Measurements from ENCODE around the gene PRAMEF1. TPM values are rescaled to one million over a fixed set of nuclear protein-coding genes. Genes with fewer than 3 reads are reported as not detected.
"Not testable (repeated sequence)": the region's sequence is repeated elsewhere in the genome, so short reads cannot be mapped to it uniquely, and the experiment has no call there.

The PRAMEF1 gene
- total RNA-seq, 2 donors from 2014 or later, result not detected

DNA sequence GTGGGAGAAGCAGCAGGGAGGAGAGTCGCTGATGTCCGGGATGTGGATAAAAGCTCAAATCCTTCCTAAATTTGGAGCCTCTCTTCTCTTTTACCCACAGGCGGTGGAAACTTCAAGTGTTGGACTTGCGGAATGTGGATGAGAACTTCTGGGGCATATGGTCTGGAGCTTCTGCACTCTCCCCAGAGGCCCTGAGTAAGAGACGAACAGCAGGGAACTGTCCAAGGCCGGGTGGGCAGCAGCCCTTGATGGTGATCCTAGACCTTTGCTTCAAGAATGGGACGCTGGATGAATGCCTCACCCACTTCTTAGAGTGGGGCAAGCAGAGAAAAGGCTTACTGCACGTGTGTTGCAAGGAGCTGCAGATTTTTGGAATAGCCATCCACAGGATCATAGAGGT lies 15.8 kb upstream of the PRAMEF1 start:
- TF ChIP-seq, protein P1, sequence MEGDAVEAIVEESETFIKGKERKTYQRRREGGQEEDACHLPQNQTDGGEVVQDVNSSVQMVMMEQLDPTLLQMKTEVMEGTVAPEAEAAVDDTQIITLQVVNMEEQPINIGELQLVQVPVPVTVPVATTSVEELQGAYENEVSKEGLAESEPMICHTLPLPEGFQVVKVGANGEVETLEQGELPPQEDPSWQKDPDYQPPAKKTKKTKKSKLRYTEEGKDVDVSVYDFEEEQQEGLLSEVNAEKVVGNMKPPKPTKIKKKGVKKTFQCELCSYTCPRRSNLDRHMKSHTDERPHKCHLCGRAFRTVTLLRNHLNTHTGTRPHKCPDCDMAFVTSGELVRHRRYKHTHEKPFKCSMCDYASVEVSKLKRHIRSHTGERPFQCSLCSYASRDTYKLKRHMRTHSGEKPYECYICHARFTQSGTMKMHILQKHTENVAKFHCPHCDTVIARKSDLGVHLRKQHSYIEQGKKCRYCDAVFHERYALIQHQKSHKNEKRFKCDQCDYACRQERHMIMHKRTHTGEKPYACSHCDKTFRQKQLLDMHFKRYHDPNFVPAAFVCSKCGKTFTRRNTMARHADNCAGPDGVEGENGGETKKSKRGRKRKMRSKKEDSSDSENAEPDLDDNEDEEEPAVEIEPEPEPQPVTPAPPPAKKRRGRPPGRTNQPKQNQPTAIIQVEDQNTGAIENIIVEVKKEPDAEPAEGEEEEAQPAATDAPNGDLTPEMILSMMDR (IDR thresholded peaks at IDR 0.05), result no peak
- no peaks in the 10 kb centered on the region for H3K4me1 ChIP-seq
- H3K9me3 ChIP-seq, result no peaks in the 10 kb centered on the region
- no peak overlapping the region for H3K4me3 ChIP-seq
- no peaks in the 10 kb centered on the region for H3K27me3 ChIP-seq
- intact Hi-C loops (cut with DNase I), result no loop called here
- no peak overlapping the region for H3K27ac ChIP-seq
- no peak overlapping the region for H3K9ac ChIP-seq (ENCODE audit: low read depth in 2 of 2, low read length in 2 of 2)
- no peaks in the 10 kb centered on the region for H3K36me3 ChIP-seq
- no peak for DNase-seq

DNA sequence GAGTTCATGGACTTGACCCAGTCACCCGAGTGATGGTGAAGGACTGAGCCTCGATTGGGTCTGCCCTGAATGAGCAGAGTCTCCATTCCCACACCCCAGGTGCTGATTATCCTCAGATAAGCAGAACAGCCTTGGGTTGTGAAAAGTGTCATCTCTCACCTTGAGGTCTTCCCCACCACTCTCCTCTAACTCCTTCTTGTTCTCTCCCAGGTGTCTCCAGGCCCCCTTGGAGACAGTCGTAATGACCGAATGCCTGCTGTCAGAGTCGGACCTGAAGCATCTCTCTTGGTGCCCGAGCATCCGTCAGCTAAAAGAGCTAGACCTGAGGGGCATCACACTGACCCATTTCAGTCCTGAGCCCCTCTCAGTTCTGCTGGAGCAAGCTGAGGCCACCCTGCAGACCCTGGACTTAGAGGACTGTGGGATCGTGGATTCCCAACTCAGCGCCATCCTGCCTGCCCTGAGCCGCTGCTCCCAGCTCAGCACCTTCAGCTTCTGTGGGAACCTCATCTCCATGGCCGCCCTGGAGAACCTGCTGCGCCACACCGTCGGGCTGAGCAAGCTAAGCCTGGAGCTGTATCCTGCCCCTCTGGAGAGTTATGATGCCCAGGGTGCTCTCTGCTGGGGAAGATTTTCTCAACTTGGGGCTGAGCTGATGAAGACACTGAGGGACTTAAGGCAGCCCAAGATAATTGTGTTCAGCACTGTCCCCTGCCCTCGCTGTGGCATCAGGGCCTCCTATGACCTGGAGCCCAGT lies 14.2 kb upstream of the PRAMEF1 start:
- H3K9me3 ChIP-seq, result no peaks in the 10 kb centered on the region
- intact Hi-C loops (cut with DNase I), result no loop called here
- no peaks in the 10 kb centered on the region for H3K36me3 ChIP-seq
- DNase-seq, result no peak
- H3K9ac ChIP-seq (ENCODE audit: low read depth in 2 of 2, low read length in 2 of 2), result no peak overlapping the region
- no peak overlapping the region for H3K4me3 ChIP-seq
- TF ChIP-seq, protein P1 (IDR thresholded peaks at IDR 0.05), result no peak
- H3K4me1 ChIP-seq, result no peaks in the 10 kb centered on the region
- H3K27me3 ChIP-seq, result no peaks in the 10 kb centered on the region
- H3K27ac ChIP-seq, result no peak overlapping the region

DNA sequence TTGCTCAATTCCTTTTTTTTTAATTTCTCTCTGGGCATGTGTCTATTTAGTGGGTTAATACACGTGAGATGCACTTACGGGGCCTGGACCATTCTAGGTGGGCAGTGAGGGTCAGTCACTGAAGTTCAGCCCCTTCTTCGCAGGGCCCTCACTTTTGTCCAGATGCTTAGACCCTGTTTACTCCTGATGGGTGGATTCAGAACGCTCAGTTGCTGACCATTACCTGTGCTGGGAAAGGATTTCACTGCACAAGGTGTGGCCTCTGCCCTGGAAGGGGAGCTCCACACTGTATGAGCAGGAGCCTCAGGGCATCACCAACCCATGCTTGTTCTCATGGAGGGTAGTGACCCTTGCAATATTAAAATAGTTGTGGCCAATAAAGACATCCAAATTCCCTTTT lies 13.1 kb upstream of the PRAMEF1 start:
- no peaks in the 10 kb centered on the region for H3K4me1 ChIP-seq
- TF ChIP-seq, protein P1 (IDR thresholded peaks at IDR 0.05), result no peak
- no peaks in the 10 kb centered on the region for H3K36me3 ChIP-seq
- no peaks in the 10 kb centered on the region for H3K27me3 ChIP-seq
- DNase-seq, result no peak
- no peak overlapping the region for H3K4me3 ChIP-seq
- no peak overlapping the region for H3K27ac ChIP-seq
- H3K9me3 ChIP-seq, result no peaks in the 10 kb centered on the region
- no peak overlapping the region for H3K9ac ChIP-seq (ENCODE audit: low read depth in 2 of 2, low read length in 2 of 2)
- intact Hi-C loops (cut with DNase I), result no loop called here

- TF ChIP-seq, protein P1 (IDR thresholded peaks at IDR 0.05), result no peak
- Histone ChIP-seq H3K27ac (no peak overlapping the region), H3K4me1 (no peaks in the 10 kb centered on the region), H3K4me3 (no peak overlapping the region), H3K9ac (ENCODE audit: low read depth in 2 of 2, low read length in 2 of 2) (no peak overlapping the region), H3K27me3 (no peaks in the 10 kb centered on the region), H3K36me3 (no peaks in the 10 kb centered on the region), H3K9me3 (no peaks in the 10 kb centered on the region)
- DNase-seq, result no peak
- intact Hi-C loops (cut with DNase I), result no loop called here
These were observed 12.3 kb upstream of the PRAMEF1 start for GRCh38 chr1:12778907-12779306.

DNA sequence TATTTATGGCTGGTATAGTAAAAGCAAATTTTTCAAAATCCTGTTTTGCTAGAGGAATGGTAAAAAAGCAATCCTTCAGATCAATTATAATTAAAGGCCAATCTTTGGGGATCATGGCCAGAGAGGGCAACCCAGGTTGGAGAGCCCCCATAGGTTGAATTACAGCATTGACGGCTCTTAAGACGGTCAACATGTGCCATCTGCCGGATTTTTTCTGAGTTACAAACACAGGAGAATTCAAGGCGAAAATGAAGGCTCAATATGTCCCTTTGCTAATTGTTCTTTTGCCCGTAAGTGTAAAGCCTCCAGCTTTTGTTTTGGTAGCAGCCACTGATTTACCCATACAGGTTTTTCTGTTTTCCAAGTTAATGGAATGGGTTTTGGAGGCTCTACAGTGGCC lies 9.7 kb upstream of the PRAMEF1 start:
- H3K4me3 ChIP-seq; H3K36me3 ChIP-seq; H3K9me3 ChIP-seq; H3K9ac ChIP-seq (ENCODE audit: low read depth in 2 of 2, low read length in 2 of 2); DNase-seq; intact Hi-C loops (cut with DNase I); H3K27me3 ChIP-seq; H3K4me1 ChIP-seq; H3K27ac ChIP-seq: not testable (repeated sequence)

- H3K9ac ChIP-seq (ENCODE audit: low read depth in 2 of 2, low read length in 2 of 2); DNase-seq; intact Hi-C loops (cut with DNase I): not testable (repeated sequence)
These were observed 7.4 kb upstream of the PRAMEF1 start for GRCh38 chr1:12783783-12784182.

GRCh38 chr1:12784729-12785128 lies 6.5 kb upstream of the PRAMEF1 start:
- intact Hi-C loops (cut with DNase I); H3K27me3 ChIP-seq; H3K4me3 ChIP-seq; DNase-seq; H3K4me1 ChIP-seq; H3K27ac ChIP-seq; H3K9ac ChIP-seq (ENCODE audit: low read depth in 2 of 2, low read length in 2 of 2); H3K9me3 ChIP-seq; H3K36me3 ChIP-seq: not testable (repeated sequence)

More at GRCh38 chr1:12783783-12784182, 7.4 kb upstream of the PRAMEF1 start:
- not testable (repeated sequence) for H3K27ac ChIP-seq, H3K9me3 ChIP-seq, H3K4me3 ChIP-seq, H3K27me3 ChIP-seq, H3K36me3 ChIP-seq, H3K4me1 ChIP-seq
